GM19324 (cell line): ENCODE measurements around the gene TMEM14A.
"Not testable (repeated sequence)": the region's sequence is repeated elsewhere in the genome, so short reads cannot be mapped to it uniquely, and the experiment has no call there.

Source experiments
- ATAC-seq: cut with Tn5 transposase; IDR thresholded peaks from one replicate; pipeline ENCODE4 v1.9.1; 2021; ENCODE audit warnings: mild to moderate bottlenecking, moderate library complexity; ENCODE audit not compliant: unreplicated experiment, low FRiP score

Gene TMEM14A

GRCh38 chr6:52655941-52656340 lies 15.0 kb upstream of the TMEM14A start:
- ATAC-seq, result not testable (repeated sequence)

- no peak for ATAC-seq
These were observed 13.0 kb upstream of the TMEM14A start for GRCh38 chr6:52657870-52658269.

GRCh38 chr6:52661551-52661950 lies 9.4 kb upstream of the TMEM14A start:
- no peak for ATAC-seq

GRCh38 chr6:52662031-52662430 lies 8.9 kb upstream of the TMEM14A start:
- ATAC-seq, result no peak

GRCh38 chr6:52663120-52663935 lies 7.6 kb upstream of the TMEM14A start:
- ATAC-seq, result peak; percentile 34

- no peak for ATAC-seq
These were observed 7.1 kb upstream of the TMEM14A start for GRCh38 chr6:52663936-52664185.

- ATAC-seq, result peak; percentile 88
These were observed 6.5 kb upstream of the TMEM14A start for GRCh38 chr6:52664186-52664990.

- ATAC-seq, result no peak
These were observed 5.8 kb upstream of the TMEM14A start for GRCh38 chr6:52664991-52665686.

- ATAC-seq, result no peak
These were observed 4.8 kb upstream of the TMEM14A start for GRCh38 chr6:52666071-52666470.

GRCh38 chr6:52666523-52666922 lies 4.4 kb upstream of the TMEM14A start:
- ATAC-seq, result no peak

- ATAC-seq, result no peak
These were observed 3.3 kb upstream of the TMEM14A start for GRCh38 chr6:52667572-52667971.

- no peak for ATAC-seq
These were observed 763 bp downstream of the TMEM14A start for GRCh38 chr6:52671676-52672075.

GRCh38 chr6:52672412-52673025 lies 1.6 kb downstream of the TMEM14A start:
- no peak for ATAC-seq

- no peak for ATAC-seq
These were observed 3.8 kb downstream of the TMEM14A start for GRCh38 chr6:52674666-52675065.

- no peak for ATAC-seq
These were observed 4.5 kb downstream of the TMEM14A start for GRCh38 chr6:52675372-52675771.

- not testable (repeated sequence) for ATAC-seq
These were observed 5.7 kb downstream of the TMEM14A start for GRCh38 chr6:52676631-52677030.

- no peak for ATAC-seq
These were observed 10.5 kb downstream of the TMEM14A start for GRCh38 chr6:52681416-52681815.

GRCh38 chr6:52686878-52687699 lies 16.2 kb downstream of the TMEM14A start:
- ATAC-seq, result no peak

- ATAC-seq, result no peak
These were observed 18.9 kb downstream of the TMEM14A start for GRCh38 chr6:52689857-52690256.

GRCh38 chr6:52691718-52692117 lies 20.8 kb downstream of the TMEM14A start:
- ATAC-seq, result no peak
